Stimulated activated naive B cell treated with anti-CD40 and anti-IgM and Interleukin-4, amounts not matched to agents 10 μg/mL and 1 μg/mL and 100 μg/mL, for 72 hours (primary cell): Measurements from ENCODE around the gene GSK3B.

Experiments
- ATAC-seq, 2 donors: fragments of 150-1000 bp; cut with Tn5 transposase; replicated peaks; 2 replicates each; pipeline ENCODE4 v1.10.0; 2021; ENCODE audit warnings: moderate library complexity in 1 of 2
- DNase-seq: peaks from one replicate; pipeline ENCODE4 v3.0.0; 2021
- H3K27ac Mint-ChIP-seq: one replicate; pipeline ENCODE4 v1.8.0; 2022; ENCODE audit warnings: mild to moderate bottlenecking, mixed read lengths
- H3K27me3 Mint-ChIP-seq, 2 donors: one replicate each; pipeline ENCODE4 v1.8.0; 2022; ENCODE audit warnings: mixed read lengths in 2 of 2
- H3K36me3 Mint-ChIP-seq, 2 donors: one replicate each; pipeline ENCODE4 v1.8.0; 2022; ENCODE audit warnings: mixed read lengths in 2 of 2, mild to moderate bottlenecking in 1 of 2
- H3K4me1 Mint-ChIP-seq, 2 donors: one replicate each; pipeline ENCODE4 v1.8.0; 2022; ENCODE audit warnings: mixed read lengths in 2 of 2, mild to moderate bottlenecking in 1 of 2
- H3K4me3 Mint-ChIP-seq, 2 donors: one replicate each; pipeline ENCODE4 v1.8.0; 2022; ENCODE audit warnings: mild to moderate bottlenecking in 2 of 2, mixed read lengths in 2 of 2, moderate library complexity in 1 of 2
- H3K9me3 Mint-ChIP-seq, 2 donors: one replicate each; pipeline ENCODE4 v1.8.0; 2022; ENCODE audit warnings: mixed read lengths in 2 of 2, mild to moderate bottlenecking in 1 of 2

The GSK3B gene

DNA sequence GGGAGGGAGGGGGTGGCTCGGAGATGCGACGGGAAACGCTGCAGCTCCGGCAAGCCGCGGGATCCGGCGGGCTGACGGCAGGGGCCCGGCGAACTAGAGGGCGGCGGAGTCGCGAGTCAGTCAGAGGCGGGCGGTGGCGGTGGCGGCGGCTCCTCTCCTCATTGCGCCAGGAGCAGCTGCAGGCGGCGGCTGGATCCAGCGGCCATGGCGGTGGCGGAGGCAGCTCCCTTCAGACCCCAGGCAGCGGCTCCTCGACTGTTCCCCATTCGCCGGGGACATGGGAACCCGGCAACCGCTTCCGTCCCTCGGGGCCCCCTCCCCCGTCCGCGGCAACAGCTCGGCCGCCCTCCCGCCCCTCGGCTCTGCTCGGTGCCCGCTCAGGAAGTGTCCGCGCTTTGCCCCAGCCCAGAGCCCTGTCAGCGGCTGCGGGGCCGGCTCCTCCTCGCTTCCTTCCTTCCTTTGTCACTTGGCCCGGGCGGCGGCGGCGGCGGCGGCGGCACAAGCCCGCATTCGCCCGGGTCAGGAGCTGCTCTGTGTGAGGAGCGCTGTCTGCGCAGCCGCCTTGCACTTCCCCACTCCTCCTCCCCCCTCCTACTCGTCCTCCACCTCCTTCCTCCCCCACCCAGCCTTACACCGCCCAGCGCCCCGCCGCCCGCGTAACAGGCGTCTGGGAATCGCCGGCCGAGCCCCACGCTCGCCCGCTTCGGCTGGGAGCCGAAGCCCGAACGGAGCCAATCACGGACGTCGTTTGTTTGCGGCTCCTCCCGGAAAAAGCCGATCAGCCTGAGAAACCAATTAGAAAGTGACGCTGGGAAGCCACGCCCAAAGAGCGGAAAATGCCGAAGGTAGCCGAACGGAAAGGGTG is at the start of gene GSK3B:
GSK3B (minus strand) TSS at position 537 of the 865 bp plus-strand sequence. CDS start 1,013 bp downstream, outside the sequence.
- Mint-ChIP-seq H3K36me3 (peaks cover 7 to 15% of the 10 kb centered on the region in 2 donors), H3K4me3 (no peak within 1 kb of the TSS), H3K9me3 (no peaks in the 10 kb centered on the region), H3K4me1 (peaks cover 5 to 26% of the 10 kb centered on the region in 2 donors), H3K27me3 (no peaks in the 10 kb centered on the region), H3K27ac (no peak within 1 kb of the TSS)
- DNase-seq (no peak), ATAC-seq (peak; percentile 59)

DNA sequence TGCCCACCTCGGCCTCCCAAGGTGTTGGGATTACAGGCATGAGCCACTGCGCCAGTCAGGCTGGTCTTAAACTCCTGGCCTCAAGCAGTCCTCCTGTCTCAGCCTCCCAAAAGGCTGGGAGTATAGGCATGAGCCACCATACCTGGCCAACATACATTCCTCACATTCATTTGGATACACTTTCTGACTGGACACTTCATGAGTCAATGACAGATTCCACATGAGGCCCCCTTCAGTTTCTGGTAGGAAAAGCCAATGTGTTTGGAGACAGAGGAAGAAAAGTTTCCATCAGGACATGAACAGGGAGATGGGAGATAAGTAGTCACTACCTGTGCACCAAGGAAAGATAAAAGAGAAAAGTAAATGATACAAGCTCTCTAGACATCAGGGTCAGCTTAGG is 49.4 kb upstream of the GSK3B start:
- no peak for DNase-seq
- Mint-ChIP-seq H3K4me3 (no peak overlapping the region), H3K9me3 (peaks cover 0 to 3% of the 10 kb centered on the region in 2 donors), H3K27me3 (no peaks in the 10 kb centered on the region), H3K36me3 (no peaks in the 10 kb centered on the region), H3K4me1 (peaks cover 4 to 12% of the 10 kb centered on the region in 2 donors), H3K27ac (no peak overlapping the region)
- no peak for ATAC-seq

DNA sequence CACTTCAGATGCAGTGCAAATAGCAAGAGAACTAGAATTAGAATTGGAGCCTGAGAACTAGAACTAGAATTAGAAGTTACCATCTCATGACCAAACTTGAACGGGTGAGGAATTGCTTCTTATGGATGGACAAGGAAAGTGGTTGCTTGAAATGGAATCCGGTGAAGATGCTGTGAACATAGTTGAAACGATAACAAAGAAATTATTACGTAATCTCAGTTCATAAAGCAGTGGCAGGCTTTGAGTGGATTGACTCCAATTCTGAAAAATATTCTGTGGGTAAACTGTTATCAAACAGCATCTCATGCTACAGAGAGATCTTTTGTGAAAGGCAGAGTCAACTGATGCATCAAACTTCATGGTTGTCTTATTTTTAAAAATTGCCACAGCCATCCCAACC is 48.0 kb upstream of the GSK3B start:
- no peak for DNase-seq
- peaks cover 0 to 3% of the 10 kb centered on the region in 2 donors for H3K9me3 Mint-ChIP-seq
- no peak for ATAC-seq
- H3K27me3 Mint-ChIP-seq, result no peaks in the 10 kb centered on the region
- H3K4me3 Mint-ChIP-seq, result no peak overlapping the region
- H3K4me1 Mint-ChIP-seq, result peaks cover 2 to 8% of the 10 kb centered on the region in 2 donors
- H3K36me3 Mint-ChIP-seq, result no peaks in the 10 kb centered on the region
- H3K27ac Mint-ChIP-seq, result no peak overlapping the region

DNA sequence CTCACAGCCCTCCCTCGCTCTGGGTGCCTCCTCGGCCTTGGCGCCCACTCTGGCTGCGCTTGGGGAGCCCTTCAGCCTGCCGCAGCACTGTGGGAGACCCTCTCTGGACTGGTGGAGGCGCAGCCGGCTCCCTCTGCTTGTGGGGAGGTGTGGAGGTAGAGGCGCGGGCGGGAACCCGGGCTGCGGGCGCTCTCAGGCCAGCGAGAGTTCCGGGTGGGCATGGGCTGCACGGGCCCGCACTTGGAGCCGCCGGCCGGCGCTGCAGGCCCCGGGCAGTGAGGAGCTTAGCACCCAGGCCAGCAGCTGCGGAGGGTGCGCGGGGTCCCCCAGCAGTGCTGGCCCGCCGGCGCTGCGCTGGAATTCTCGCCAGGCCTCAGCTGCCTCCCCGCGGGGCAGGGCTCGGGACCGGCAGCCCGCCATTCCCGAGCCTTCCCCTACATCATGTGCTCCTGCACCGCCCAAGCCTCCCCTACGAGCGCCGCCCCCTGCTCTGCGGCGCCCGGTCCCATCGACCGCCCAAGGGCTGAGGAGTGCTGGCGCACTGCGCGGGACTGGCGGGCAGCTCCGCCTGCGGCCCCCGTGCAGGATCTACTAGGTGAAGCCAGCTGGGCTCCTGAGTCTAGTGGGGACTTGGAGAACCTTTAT is 46.0 kb upstream of the GSK3B start:
- Mint-ChIP-seq H3K4me1 (peaks cover 0 to 2% of the 10 kb centered on the region in 2 donors), H3K27me3 (no peaks in the 10 kb centered on the region), H3K9me3 (peaks cover 0 to 3% of the 10 kb centered on the region in 2 donors), H3K27ac (no peak overlapping the region), H3K36me3 (no peaks in the 10 kb centered on the region), H3K4me3 (no peak overlapping the region)
- ATAC-seq, result no peak
- DNase-seq, result no peak

DNA sequence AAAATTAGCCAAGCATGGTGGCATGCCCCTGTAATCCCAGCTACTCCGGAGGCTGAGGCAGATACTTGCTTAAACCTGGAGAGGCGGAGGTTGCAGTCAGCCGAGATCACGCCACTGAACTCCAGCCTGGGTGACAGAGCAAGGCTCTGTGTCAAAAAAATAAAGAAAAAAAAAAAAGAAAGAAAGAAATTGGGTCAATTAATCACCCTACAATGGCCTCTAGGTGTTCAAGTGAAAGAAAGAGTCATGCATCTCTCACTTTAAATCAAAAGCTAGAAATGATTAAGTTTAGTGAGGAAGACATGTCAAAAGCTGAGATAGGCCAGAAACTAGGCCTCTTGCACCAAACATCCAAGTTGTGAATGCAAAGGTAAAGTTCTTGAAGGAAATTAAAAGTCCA is 44.9 kb upstream of the GSK3B start:
- no peaks in the 10 kb centered on the region for H3K36me3 Mint-ChIP-seq
- H3K9me3 Mint-ChIP-seq, result peaks cover 0 to 3% of the 10 kb centered on the region in 2 donors
- H3K27me3 Mint-ChIP-seq, result no peaks in the 10 kb centered on the region
- no peaks in the 10 kb centered on the region for H3K4me1 Mint-ChIP-seq
- H3K4me3 Mint-ChIP-seq, result no peak overlapping the region
- ATAC-seq, result no peak
- no peak overlapping the region for H3K27ac Mint-ChIP-seq
- DNase-seq, result no peak

DNA sequence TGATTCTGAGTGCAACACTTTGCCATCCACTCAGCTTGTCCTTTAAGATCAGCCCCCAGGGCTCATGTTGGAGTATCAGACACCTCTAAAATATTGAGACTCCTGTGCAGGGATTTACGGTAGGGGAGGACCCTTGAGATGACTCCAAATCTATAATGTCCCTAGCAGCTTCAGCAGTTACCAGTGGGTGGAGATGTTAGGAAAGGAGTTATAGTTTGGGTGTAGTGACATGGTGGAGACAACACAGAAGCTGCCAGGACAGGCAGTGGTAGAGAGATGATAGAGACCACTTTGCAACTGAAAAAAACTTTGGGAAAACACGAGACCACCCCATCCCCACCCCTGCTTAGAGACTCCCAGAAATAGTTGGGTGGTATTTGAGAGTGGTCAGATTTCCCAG is 43.3 kb upstream of the GSK3B start:
- H3K27me3 Mint-ChIP-seq, result no peaks in the 10 kb centered on the region
- H3K9me3 Mint-ChIP-seq, result peaks cover 0 to 3% of the 10 kb centered on the region in 2 donors
- no peak overlapping the region for H3K4me3 Mint-ChIP-seq
- no peak for DNase-seq
- no peaks in the 10 kb centered on the region for H3K4me1 Mint-ChIP-seq
- no peak overlapping the region for H3K27ac Mint-ChIP-seq
- no peaks in the 10 kb centered on the region for H3K36me3 Mint-ChIP-seq
- no peak for ATAC-seq

DNA sequence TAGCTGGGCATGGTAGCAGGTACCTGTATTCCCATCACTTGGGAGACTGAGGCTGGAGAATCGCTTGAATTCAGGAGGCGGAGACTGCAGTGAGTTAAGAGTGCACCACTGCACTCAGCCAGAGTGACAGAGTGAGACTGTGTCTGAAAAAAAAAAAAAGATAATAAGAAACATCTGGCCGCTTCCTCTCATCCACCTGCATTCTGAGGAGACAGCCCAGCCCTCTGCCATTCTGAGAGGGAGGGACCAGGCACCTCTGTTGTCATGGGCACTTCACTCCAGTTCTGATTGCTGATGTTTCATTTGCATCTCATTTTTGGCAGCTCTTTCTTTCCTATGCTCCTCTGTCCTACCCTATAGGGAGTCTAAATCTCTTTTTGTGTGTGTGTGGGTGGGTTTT is 36.4 kb upstream of the GSK3B start:
- Mint-ChIP-seq H3K9me3 (no peaks in the 10 kb centered on the region), H3K36me3 (no peaks in the 10 kb centered on the region), H3K4me1 (no peaks in the 10 kb centered on the region), H3K27ac (no peak overlapping the region), H3K4me3 (no peak overlapping the region), H3K27me3 (no peaks in the 10 kb centered on the region)
- DNase-seq (no peak), ATAC-seq (no peak)

DNA sequence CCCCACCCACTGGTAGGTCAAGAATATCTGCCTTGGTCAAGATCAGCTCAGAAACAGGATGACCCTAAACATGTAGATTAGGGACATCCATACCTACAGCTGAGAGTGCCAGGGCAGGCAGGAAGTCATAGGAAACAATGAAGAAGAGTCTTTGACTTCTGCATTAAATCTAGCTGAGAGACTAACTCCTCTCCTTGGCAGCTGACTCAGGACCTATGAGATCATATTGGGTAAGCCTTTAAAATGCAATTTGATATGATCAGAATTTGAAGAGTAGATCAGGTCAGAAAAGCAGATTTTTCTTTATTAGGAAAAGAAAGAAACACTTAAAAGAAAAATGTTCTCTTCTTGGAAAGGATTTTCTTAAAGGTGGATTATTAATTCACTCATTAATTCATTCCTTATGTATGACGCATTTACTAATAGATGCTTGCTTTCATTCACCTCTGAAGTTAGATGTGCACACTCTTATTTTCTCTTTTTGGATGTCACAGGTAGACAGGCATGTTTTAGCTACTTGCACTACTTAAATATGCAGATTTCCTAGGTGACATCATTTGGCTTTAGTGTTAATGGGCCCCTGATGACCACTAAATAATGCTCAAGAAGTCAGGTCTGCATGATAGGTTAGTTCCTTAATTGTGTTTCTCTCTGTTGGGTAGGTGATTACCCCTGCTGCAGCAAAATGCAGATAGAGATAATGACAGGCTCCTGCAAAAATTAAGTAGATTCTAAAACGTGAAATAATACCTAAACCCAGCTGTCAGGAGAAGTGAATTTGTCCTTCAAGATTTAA is 35.7 kb upstream of the GSK3B start:
- ATAC-seq, result no peak
- no peaks in the 10 kb centered on the region for H3K36me3 Mint-ChIP-seq
- H3K4me1 Mint-ChIP-seq, result no peaks in the 10 kb centered on the region
- H3K4me3 Mint-ChIP-seq, result no peak overlapping the region
- DNase-seq, result no peak
- H3K27ac Mint-ChIP-seq, result no peak overlapping the region
- no peaks in the 10 kb centered on the region for H3K27me3 Mint-ChIP-seq
- H3K9me3 Mint-ChIP-seq, result no peaks in the 10 kb centered on the region

DNA sequence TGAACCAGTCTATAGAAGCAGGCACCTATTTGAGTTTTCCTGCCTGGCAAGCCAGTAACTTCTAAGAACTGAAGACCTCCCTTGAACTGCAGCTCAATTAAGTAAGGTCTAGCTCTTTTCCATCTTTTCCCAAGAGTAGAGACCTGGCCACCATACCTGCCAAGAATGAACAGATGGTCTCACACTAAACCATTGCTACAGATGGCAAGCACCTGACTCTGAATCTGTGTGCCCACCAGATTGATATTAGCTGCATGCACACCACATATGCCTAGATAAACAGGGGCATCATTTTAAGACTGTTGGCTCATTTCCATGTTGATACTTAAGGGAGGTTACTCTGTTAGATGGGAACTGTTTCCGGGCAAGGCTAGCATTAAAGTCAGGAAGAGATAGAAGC is 34.8 kb upstream of the GSK3B start:
- Mint-ChIP-seq H3K4me3 (no peak overlapping the region), H3K27me3 (no peaks in the 10 kb centered on the region), H3K27ac (no peak overlapping the region), H3K36me3 (no peaks in the 10 kb centered on the region), H3K9me3 (no peaks in the 10 kb centered on the region), H3K4me1 (no peaks in the 10 kb centered on the region)
- DNase-seq (no peak), ATAC-seq (no peak)

DNA sequence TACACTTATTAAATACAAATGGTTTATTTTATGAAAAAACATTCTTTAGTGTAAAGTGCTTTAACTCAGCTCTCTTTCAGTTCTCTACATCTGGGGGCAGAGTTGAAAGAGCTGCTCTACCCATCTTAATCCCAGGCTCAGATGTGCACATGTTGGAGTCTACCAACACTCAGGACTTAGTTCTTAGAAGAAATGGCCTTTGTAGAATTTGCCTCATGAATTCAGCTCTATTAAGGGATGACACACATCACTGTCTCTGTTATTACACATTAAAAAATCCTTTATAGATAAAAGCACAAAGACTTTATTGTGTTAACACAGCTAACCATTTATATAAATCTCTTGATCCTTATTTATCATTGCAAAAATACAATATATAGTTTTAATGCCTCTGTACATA is 31.7 kb upstream of the GSK3B start:
- DNase-seq (no peak), ATAC-seq (no peak)
- Mint-ChIP-seq H3K9me3 (peaks cover 5 to 6% of the 10 kb centered on the region in 2 donors), H3K27me3 (no peaks in the 10 kb centered on the region), H3K36me3 (peaks cover 0 to 4% of the 10 kb centered on the region in 2 donors), H3K4me3 (no peak overlapping the region), H3K4me1 (no peaks in the 10 kb centered on the region), H3K27ac (no peak overlapping the region)

DNA sequence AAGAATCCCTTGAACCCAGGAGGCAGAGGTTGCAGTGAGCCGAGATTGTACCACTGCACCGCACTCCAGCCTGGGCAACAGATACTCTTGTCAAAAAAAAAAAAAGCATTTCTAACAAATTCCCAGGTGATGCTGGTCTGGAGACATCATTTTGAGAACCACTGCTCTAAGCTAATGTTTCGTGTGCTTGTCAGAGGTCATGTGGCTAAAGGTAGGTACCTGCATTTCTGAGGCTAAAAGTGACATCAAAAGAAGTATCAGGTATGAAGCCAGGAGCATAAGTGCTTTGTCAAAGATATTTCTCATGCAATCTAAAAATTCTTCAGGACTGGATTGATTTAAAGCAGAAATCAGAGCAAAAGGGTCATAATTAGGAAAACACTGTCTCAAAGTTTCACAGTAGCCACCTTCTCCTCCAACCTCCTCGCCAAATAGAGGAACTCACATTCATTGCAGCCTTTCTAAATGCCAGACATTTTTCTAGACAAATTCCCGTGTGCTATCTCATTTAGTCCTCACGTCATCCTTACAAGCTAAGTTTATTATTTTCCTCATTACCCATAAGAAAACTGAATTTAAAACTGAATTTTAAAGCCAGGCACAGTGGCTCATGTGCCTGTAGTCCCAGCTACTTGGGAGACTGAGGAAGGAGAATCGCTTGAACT is 25.7 kb upstream of the GSK3B start:
- ATAC-seq, result no peak
- H3K9me3 Mint-ChIP-seq, result peaks cover 9 to 13% of the 10 kb centered on the region in 2 donors
- no peak overlapping the region for H3K4me3 Mint-ChIP-seq
- no peak for DNase-seq
- H3K4me1 Mint-ChIP-seq, result no peaks in the 10 kb centered on the region
- peaks cover 0 to 9% of the 10 kb centered on the region in 2 donors for H3K36me3 Mint-ChIP-seq
- no peak overlapping the region for H3K27ac Mint-ChIP-seq
- peaks cover 0 to 6% of the 10 kb centered on the region in 2 donors for H3K27me3 Mint-ChIP-seq

DNA sequence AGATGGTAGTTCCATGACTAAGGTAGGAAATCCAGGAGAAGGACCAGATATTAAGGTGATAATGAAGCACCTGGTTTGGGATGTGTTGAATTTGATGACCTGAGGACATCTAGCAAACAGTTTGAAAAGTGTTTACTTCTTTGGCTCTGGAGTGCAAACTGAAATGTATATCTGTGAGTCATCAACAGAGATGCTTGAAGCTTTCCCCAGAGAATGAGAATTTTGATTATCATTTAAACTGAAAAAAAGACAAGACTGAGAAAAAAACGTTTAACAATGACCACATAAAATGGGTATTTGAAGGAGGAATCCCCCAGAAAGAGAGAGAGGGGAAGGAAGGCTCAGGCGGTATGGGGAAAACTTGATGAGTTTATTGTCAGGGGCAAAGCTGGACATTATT is 20.7 kb upstream of the GSK3B start:
- no peak for ATAC-seq
- Mint-ChIP-seq H3K4me1 (no peaks in the 10 kb centered on the region), H3K9me3 (peaks cover 4 to 7% of the 10 kb centered on the region in 2 donors), H3K36me3 (peaks cover 0 to 5% of the 10 kb centered on the region in 2 donors), H3K4me3 (no peak overlapping the region), H3K27ac (no peak overlapping the region), H3K27me3 (peaks cover 0 to 6% of the 10 kb centered on the region in 2 donors)
- DNase-seq, result no peak

DNA sequence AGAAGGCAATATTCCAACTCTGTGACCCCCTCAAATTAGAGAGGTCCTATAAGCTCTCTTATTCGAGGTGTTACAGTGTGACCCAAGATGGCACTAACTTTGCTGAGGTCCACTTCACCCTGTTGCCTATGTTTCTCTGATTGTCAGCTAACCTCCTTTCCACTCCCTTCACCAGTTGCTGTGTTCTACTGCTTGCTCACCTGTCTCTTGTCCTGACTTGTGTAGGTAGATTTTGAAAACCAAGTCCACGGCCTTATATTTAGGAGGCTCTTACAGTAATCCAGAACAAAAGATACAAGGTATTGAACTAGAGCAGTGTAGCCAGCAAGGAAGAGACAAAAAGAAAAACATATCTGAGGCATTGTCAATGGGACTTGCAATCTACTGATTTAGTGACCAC is 20.1 kb upstream of the GSK3B start:
- H3K4me3 Mint-ChIP-seq, result no peak overlapping the region
- ATAC-seq, result no peak
- no peak overlapping the region for H3K27ac Mint-ChIP-seq
- H3K27me3 Mint-ChIP-seq, result peaks cover 0 to 5% of the 10 kb centered on the region in 2 donors
- no peak for DNase-seq
- peaks cover 4 to 7% of the 10 kb centered on the region in 2 donors for H3K9me3 Mint-ChIP-seq
- H3K36me3 Mint-ChIP-seq, result peaks cover 0 to 5% of the 10 kb centered on the region in 2 donors
- H3K4me1 Mint-ChIP-seq, result no peaks in the 10 kb centered on the region
